Measurements from ENCODE around the gene LARP1.

The LARP1 gene

DNA sequence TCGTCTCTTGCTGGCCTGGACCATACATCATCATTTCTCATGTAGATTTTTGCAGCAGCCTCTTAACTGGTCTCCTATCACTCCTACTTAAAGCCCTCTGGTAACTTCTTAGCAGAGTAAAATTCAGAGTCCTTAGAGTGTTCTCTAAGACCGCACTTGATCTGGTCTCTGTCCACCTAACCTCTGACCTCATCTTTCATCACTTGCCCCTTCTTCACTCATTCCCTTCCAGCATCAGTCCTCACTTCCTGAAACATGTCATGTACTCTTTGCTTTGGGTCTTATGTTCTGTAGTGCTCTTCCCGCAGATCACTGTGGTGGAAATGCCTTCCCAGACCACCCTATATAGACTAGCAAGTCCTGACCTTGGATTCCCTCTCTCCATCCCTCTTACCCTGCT lies 9.8 kb downstream of the LARP1 start:
- no peak for DNase-seq

DNA sequence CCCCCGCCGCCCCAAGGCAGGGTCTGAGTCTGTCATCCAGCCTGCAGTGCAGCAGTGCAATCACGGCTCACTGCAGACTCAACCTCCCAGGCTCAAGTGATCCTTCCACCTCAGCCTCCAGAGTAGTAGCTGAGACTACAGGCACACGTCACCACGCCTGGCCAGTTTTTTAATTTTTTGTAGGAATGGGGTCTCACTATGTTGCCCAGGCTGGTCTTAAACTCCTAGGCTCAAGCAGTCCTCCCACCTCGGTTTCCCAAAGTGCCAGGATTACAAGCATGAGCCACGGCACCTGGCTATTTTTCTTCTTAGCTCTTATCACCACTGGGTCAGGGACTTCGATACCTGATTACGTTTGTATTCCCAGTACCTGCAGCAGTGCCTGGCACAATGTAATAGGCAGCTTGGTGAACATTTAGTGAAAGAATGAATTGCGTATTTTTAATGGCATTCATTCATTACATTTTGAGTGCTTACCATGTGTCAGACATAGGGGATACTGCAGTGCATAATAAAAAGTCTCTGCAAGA lies 10.3 kb downstream of the LARP1 start:
- DNase-seq = no peak

- no peak for DNase-seq
Measured at GRCh38 chr5:154766558-154767281, 11.5 kb downstream of the LARP1 start.

DNA sequence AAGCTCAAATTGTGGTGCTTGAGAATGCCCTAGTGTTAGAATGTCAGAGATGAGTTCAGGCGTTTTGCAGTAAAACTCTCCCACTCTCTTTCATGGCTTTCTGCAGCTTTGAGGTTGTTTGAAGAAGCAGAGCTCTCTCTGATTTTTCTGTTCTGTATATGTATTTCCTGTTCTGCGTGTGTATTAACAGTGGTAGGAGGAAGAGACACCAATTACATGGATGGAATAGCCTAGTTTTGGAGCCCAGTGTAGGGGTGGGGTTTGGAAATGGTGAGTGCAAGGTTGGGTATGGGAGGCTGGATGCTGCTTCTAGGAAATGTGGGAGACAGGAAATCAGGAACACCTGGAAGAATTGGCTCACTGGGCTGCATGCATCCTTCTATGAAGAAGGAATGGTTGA lies 12.4 kb downstream of the LARP1 start:
- no peak for DNase-seq

- no peak for DNase-seq
Measured at GRCh38 chr5:154768207-154768606, 13.0 kb downstream of the LARP1 start.

- DNase-seq = no peak
Measured at GRCh38 chr5:154770111-154770510, 14.9 kb downstream of the LARP1 start.

DNA sequence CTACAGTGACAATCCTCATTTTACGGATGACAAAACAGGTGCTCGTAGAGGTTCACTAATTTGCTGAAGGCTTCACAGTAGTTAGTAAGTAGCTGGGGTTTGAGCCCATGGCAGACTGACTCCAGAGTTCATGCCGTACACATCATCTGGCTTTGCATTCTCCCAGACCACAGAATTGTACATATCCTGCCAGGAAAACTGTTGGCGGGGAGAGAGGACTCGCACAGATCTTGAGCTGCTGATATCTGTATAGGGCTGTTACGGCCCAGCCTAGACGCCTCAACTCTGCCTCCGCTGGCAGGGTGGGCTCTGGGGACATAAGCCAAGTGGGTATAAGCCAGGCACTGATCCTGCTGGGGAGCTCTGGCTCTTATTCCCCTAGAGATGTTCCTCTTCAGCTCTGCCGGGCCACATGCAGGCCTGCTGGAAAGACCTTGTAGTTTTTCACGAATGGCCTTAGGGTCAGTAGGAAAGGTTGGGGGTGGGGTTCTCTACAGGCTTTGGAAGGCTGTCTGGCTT lies 16.3 kb downstream of the LARP1 start:
- DNase-seq = peak; percentile 31

DNA sequence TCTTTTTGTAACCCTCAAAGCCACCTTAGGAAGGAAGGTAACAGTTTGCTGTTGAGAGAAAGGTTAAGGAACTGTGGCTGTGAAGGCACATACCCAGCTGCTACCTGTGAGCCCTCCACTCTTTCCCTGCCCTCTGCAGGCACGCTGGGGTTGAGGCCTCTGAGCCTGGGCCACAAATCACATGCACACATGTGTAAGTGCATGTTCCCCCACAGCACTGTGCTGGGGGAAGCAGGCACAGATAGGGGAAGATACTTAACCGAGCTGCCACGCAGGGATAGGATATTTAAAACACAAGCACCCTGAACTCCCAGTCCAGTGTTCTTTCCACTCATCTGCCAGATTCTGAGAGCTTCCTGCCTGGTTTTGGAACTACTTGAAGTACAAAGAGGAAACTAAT lies 18.1 kb downstream of the LARP1 start:
- no peak for DNase-seq

- DNase-seq = no peak
Measured at GRCh38 chr5:154776167-154776566, 21.0 kb downstream of the LARP1 start.

- no peak for DNase-seq
Measured at GRCh38 chr5:154778534-154778933, 23.4 kb downstream of the LARP1 start.

DNA sequence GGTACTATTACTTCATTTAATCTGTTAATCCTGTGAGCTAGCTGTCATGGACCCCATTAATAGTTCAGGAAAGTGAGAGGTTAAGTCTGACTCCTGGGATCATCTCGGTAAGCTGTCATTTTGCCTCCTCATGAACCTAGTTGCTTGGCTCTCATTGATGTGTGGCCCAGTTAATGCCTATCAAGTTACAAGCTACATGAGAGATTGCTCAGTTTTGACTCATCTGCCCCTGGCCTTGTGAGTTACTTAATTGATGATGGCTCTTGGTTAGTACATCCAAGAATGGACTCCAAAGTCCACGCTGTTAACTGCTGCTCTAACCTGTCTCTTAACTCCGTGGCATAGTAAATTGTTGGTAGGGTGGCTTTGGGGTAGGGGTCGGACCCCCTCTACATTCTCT lies 23.9 kb downstream of the LARP1 start:
- DNase-seq = no peak

DNA sequence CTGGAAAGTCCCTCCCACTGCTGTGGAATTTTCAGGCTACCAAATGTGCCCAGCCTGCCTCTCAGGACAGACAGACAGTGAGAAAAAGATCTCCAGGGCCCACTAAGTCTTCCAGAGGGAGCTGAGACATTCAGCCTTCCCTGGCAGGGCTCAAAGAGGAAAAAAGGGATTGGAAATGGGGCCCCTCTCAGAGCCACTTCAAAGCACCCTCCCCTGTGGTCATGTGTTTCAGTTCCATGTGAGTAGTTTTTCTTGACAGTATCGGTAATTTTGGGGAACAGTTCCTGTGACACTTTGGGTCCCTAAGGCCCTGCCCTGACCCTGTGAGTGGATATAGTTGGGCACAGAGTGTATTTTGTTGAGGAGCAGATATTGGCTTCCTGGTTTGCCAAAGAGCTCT lies 25.0 kb downstream of the LARP1 start:
- no peak for DNase-seq

- no peak for DNase-seq
Measured at GRCh38 chr5:154782326-154782725, 27.1 kb downstream of the LARP1 start.

DNA sequence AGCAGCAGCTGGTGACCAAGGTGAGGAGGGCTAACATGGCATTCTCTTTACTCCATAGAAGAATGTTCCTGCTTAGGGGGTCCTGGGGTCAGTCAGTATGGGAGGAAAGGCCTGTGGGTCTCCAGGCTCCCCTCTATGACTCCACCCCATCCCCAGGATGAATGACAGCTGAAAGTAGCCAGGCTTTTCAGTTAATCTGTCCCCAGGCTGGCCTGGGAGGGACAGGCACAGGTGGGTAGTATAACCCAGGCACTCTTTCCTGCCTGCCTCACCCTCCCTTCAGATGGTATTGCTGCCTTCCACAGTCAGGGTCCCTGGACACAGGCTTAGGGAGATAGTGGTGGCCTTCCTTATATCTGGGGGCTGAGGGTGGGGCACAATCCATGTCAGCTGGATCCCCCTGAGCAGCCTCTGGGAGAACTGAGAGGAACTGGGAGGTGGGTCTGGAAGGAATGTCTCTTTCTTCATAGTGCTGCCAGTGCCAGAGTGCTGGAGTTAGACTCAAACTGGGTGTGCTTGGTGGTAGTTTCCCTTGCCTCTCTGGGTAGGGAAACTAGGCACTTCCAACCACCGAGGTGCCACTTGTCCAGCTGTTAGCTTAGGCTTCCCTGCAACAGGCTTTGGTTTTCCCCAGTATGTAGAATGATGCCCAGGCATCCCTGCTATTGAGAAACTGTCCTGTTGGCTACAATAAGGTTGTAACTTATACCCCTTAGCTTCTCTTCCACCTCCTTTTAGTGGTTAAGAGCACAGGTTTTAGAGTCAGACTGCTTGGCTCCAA lies 27.8 kb downstream of the LARP1 start:
- no peak for DNase-seq

DNA sequence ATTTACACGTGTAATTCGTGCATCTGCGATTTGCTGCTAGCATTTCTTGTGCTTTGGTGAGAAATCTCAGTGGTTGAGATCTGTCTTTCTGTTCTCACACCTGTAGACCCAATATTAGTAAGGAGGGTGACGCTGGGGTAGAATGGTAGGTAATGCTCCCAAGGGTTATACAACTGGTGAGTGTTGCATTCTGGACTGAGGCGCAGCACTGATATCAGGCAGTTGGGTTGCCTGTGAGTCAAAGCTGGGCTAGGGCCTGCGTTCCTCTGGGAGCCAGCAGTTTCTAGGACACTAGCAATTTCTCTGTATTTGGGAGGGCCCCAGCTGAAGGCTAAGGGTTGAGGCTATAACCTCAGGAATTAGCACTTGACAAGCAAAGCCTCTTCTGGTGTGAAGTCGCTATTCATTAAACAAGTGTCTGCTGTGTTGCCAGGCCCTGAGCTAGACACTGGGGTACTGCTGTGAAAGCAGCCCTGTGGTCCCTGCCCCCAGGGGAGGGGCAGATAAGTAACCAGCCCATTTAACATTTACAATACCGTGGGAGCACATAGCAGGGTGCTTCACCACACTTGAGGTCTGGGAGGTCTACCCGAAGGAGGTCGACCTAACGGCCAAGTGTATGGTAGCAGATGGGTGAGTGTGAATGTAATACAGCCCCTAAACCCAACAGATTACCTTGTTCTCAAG lies 28.7 kb downstream of the LARP1 start:
- DNase-seq = no peak

DNA sequence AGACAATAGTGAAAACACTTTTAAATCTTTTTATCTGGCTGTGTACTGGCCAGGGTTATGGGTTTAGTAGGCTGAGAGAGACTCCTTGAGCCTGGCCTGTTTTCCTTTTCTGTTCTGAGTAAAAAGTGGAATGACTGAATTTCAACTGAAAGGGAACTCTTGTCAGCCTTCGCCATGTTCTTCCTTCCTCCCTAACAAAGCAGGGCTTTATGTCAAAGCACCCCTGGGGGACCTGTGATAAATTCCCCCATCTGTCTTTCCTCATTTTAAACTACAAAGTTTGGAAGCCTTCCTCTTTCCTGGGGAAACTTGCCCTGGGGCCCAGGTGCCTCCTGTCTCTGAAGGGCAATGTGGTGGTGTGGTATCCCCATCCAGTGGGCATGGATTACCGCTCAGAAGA lies 29.7 kb downstream of the LARP1 start:
- DNase-seq = no peak

GRCh38 chr5:154786414-154786813 lies 31.2 kb downstream of the LARP1 start:
- no peak for DNase-seq

GRCh38 chr5:154788212-154788611 lies 33.0 kb downstream of the LARP1 start:
- no peak for DNase-seq

DNA sequence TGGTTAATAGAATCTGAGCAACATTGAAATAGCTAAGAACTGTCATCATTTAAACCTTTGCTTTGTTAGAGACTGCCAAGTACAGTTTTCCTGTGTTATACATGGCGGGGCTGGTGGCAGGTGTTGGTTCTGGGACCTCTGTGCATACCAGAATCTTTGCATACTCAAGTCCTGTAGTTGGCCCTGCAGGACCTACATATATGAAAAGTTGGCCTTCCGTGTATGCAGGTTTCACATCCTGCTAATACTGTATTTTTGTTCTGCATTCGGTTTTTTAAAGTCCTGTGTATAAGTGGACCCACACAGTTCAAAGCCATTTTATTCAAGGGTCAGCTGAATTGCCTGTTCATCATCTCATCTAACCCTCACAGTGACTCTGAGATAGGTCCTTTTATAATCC lies 36.4 kb downstream of the LARP1 start:
- DNase-seq = no peak

DNA sequence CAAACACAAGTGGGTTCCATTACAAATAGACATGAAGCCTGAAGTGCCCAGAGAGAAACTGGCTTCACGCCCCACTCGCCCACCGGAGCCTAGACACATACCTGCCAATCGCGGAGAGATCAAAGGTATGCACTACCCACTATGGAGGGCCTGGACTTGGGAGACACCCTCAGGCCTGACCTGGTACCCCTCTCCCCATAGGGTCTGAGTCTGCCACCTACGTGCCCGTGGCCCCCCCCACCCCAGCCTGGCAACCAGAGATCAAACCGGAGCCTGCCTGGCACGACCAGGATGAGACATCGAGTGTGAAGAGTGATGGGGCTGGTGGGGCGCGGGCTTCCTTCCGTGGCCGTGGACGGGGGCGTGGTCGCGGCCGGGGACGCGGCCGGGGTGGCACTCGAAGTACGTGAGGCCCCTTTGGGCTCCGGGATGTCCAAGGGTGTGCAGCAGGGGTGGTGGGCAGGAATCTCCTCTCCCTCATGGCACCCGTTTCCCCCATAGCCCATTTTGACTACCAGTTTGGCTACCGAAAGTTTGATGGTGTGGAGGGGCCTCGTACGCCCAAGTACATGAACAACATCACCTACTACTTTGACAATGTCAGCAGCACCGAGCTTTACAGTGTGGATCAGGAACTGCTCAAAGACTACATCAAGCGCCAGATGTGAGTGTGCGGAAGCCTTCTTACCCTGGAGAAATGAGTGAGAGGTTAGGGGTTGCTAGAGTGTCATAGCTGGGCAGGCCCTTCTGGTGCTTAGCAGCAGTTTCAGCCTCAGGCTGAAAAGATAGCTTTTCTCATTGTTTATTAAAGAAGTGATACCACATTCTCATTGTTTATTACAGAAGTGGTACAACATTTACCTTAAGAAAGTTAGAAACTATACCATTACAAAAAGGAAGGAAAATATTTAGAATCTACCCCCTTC lies 38.7 kb downstream of the LARP1 start:
- DNase-seq = no peak

DNA sequence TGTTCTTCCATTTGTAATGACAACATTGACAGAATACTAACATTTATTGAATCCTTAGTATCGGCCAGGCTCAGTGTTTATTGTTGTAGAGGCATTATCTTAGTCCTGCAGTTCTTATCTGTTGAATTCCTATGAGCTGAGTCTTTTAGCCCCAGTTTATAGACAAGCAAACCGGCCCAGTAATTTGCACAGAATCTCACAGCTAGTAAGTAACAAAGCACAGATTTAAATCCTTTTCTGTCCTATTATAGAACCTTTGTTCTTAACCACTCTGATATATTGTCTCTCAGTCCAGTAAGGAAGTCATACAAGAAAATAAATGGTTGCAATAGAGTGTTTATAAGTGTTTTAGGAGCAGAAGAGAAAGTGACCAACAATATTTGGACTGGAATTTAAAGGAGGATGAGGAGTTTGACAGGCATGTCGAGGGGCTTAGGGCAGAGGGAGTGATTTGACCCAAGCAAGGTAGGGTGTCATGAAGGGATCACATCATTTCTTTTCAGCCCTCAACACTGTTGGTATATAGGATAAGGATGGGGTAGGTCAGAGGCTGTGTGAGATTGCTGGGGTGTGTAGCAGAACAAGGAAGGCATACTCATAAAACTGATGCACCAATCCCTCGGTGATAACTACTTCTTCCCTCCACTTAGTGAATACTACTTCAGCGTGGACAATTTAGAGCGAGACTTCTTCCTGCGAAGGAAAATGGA lies 39.5 kb downstream of the LARP1 start:
- DNase-seq = no peak

DNA sequence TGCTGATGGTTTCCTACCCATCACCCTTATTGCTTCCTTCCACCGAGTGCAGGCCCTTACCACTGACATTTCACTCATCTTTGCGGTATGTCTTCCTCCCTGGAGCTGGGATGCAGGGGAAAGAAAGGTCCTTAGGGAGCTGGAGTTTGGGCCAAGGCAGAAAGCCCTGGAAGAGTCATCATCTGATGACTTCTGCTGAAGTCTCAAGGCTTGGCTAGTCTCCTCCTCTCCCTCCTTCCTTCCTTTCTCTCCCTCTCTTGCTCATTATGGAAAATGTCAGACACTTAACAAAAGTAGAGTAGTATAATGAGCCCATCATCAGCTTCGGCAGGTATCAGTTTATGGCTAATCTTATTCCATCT lies 40.0 kb downstream of the LARP1 start:
- no peak for DNase-seq

Measured in NCI-H1694 (cell line).